ENCODE results near the gene IGIP. TPM values are rescaled to one million over a fixed set of nuclear protein-coding genes. Genes with fewer than 3 reads are reported as not detected.

The IGIP gene
- total and polyA plus RNA-seq, 9 donors = 6.8 to 17.3 (median 12.9) TPM

DNA sequence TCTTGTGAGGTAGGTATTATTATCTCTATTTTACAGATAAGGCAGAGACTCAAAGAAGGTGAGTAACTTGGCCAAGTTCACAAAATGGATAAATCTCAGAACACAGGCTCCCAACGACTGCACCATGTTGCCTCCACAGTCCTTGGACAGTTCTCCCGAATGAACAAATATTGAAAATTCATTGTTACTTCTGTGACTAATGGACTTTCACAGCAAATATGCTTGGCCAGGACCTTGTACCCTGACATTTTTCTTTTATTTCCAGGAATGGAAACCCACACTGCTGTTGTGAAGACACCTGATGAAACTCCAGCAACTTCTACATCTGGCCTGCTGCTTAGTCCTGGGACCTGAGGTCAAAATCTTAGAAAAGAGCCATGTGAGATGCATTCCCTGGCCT, 46.7 kb downstream of the IGIP start:
- Histone ChIP-seq H3K36me3 (no peaks in the 10 kb centered on the region), H3K27ac (no peak overlapping the region), H3K4me3 (no peak overlapping the region), H3K4me1 (ENCODE audit: insufficient read depth) (peaks cover 3% of the 10 kb centered on the region), H3K9me3 (no peaks in the 10 kb centered on the region), H3K27me3 (no peaks in the 10 kb centered on the region)
- TF ChIP-seq EP300 (IDR thresholded peaks at IDR 0.05) (no peak), POLR2A (IDR thresholded peaks at IDR 0.05) (no peak)
- TF ChIP-seq, protein P1, sequence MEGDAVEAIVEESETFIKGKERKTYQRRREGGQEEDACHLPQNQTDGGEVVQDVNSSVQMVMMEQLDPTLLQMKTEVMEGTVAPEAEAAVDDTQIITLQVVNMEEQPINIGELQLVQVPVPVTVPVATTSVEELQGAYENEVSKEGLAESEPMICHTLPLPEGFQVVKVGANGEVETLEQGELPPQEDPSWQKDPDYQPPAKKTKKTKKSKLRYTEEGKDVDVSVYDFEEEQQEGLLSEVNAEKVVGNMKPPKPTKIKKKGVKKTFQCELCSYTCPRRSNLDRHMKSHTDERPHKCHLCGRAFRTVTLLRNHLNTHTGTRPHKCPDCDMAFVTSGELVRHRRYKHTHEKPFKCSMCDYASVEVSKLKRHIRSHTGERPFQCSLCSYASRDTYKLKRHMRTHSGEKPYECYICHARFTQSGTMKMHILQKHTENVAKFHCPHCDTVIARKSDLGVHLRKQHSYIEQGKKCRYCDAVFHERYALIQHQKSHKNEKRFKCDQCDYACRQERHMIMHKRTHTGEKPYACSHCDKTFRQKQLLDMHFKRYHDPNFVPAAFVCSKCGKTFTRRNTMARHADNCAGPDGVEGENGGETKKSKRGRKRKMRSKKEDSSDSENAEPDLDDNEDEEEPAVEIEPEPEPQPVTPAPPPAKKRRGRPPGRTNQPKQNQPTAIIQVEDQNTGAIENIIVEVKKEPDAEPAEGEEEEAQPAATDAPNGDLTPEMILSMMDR (IDR thresholded peaks at IDR 0.05) = no peak
- intact Hi-C loops (cut with DNase I) = no loop called here
- no peak for DNase-seq
- WGBS, 3 donors = 74 to 87% (median 81%) methylated on average over 2 of the region's 2 CpGs

DNA sequence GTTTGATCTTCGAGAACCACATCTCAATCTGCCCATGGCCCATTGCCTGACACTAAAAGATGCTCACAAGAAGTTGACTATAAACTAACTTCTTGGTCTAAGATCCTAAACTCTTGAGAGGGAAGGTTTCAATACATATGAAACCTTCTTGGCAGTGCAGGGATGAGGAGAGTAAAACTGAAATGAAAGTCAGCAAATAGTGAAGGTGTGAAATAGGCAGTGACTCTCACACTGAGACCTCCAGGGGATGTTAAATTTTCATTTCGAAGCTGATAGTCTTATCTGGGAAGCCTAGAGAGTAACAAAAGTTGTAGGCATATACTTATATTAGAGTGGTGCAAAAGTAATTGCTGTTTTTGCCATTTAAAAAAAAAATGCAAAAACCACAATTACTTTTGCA, 48.3 kb downstream of the IGIP start:
- H3K9me3 ChIP-seq = no peaks in the 10 kb centered on the region
- no peak for DNase-seq
- peaks cover 4% of the 10 kb centered on the region for H3K4me1 ChIP-seq (ENCODE audit: insufficient read depth)
- TF ChIP-seq EP300 (IDR thresholded peaks at IDR 0.05) = no peak
- TF ChIP-seq, protein P1 (IDR thresholded peaks at IDR 0.05) = no peak
- no peak for TF ChIP-seq POLR2A (IDR thresholded peaks at IDR 0.05)
- intact Hi-C loops (cut with DNase I) = loop anchor here in 1 of 4 donors (2.0 kb wide), 1 partner anchor 227 kb away; the partner anchor contains the start of gene ANKHD1
- peak overlapping the region in 1 of 2 donors; percentile 96 for H3K27ac ChIP-seq
- 67 to 81% (median 74%) methylated on average over 2 of the region's 2 CpGs for WGBS, 3 donors
- H3K27me3 ChIP-seq = no peaks in the 10 kb centered on the region
- H3K36me3 ChIP-seq = no peaks in the 10 kb centered on the region
- H3K4me3 ChIP-seq = no peak overlapping the region

DNA sequence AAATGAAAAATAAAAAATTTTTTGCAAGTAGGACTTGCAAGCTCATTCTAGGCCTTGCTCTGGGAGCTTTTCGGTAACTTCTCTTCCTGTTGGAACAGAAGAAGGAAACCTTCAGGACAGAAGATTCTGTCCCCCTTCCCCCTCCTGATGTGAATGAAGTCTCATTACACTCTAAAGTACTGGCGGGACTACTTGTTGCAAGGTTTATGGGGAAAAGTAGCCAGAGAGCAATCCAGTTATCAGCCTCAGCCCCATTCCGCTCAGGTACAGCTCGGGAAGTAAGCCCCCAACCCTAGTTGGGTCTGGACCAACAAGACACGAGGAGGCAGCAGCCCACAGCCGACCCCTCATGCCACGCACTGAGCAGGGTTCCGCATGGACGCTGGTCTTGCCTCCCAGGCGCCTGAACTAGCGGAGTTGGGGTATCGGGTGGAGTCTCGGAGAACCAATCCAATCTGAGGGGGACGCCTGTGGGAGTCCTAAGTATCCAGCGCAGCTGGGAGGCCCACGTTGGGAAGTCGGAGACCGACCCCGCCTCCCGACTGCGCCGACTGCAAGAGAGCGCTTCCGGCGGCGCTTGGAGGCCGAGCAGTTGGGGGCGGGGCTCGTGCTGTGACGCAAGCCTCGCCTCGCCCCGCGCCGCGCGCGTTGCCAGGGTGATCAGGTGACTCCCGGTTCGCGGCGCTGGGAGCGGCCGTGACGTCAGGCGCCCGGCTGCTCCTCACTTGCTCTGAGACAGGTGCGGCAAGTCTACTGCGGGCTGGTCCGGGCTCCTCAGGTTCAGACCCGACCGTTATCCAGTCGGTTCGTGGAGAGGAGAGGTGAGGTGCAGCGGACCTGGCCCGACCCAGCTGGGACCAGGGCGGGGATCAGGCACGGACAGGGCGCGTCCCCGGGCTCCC, 49.0 kb downstream of the IGIP start, which contains the start of gene CYSTM1:
Gene CYSTM1, plus strand, starts transcription at position 724 of the 902 bp plus-strand sequence. CDS start 19,278 bp downstream, outside the sequence.
- Histone ChIP-seq H3K27me3 (no peaks in the 10 kb centered on the region), H3K36me3 (no peaks in the 10 kb centered on the region), H3K27ac (peak within 1 kb of the TSS; percentile 96 to 98), H3K4me1 (ENCODE audit: insufficient read depth) (peaks cover 4% of the 10 kb centered on the region), H3K9me3 (no peaks in the 10 kb centered on the region), H3K4me3 (peak within 1 kb of the TSS; percentile 80)
- TF ChIP-seq, protein P1 (IDR thresholded peaks at IDR 0.05) = peak in 1 of 3 donors; percentile 25
- peak; percentile 60 for TF ChIP-seq EP300 (IDR thresholded peaks at IDR 0.05)
- peak; percentile 96 for TF ChIP-seq POLR2A (IDR thresholded peaks at IDR 0.05)
- peak; percentile 97 to 99 (median 98) for DNase-seq
- intact Hi-C loops (cut with DNase I) = loop anchor here in 1 of 4 donors (2.0 kb wide), 1 partner anchor 226 kb away; the partner anchor contains the start of gene ANKHD1
- 1 to 3% (median 2%) methylated on average over 26 to 61 of the region's 61 CpGs for WGBS, 3 donors

DNA sequence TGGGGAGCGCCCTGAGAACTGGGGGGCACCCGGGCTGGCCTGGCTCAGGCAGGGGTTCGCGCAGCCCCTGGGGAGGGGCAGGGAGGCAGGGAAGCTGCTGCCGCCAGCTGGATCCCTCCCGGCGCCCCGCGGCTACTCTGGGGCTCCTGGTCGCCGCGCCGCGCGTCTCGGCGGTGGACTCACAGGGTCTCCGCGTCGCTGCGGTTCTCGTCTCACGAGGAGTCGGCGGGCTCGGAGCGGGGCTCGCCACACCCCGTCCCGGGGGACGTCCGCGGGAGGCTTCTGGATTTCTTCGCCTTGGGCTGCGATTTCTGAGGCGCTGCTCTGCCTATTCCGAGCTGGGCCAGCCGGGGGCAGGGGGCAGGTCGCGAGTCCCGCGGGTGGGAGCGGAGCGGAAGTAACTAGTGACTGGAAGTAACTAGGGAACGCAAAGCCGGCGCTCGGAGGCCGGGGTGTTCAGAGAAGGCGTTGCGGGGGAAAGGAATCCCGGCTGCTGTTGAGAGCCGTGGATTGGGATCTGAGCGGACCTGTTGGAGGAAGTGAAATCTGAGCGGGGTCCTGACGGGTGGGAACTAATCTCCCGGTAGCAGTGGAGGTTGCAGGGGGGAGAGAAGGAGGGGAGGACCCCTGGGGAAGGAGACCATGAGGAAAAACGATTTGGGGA, 49.8 kb downstream of the IGIP start:
- intact Hi-C loops (cut with DNase I) = loop anchor here in 1 of 4 donors (2.0 kb wide), 1 partner anchor 225 kb away; the partner anchor contains the start of gene ANKHD1
- no peaks in the 10 kb centered on the region for H3K27me3 ChIP-seq
- peak overlapping the region; percentile 80 for H3K4me3 ChIP-seq
- no peaks in the 10 kb centered on the region for H3K9me3 ChIP-seq
- no peak for TF ChIP-seq POLR2A (IDR thresholded peaks at IDR 0.05)
- TF ChIP-seq, protein P1 (IDR thresholded peaks at IDR 0.05) = peak in 2 of 3 donors; percentile 14 to 28
- no peak for TF ChIP-seq EP300 (IDR thresholded peaks at IDR 0.05)
- no peaks in the 10 kb centered on the region for H3K36me3 ChIP-seq
- WGBS, 3 donors = 0 to 1% (median 1%) methylated on average over 41 to 58 of the region's 58 CpGs
- peak; percentile 72 to 84 (median 82) for DNase-seq
- H3K4me1 ChIP-seq (ENCODE audit: insufficient read depth) = peaks cover 4% of the 10 kb centered on the region
- peak overlapping the region; percentile 96 to 98 for H3K27ac ChIP-seq
